NCI-H2171 treated with DMSO at 0.1 percent for 48 hours (cell line): ENCODE measurements around the gene HK2.
"Not testable (repeated sequence)": the region's sequence is repeated elsewhere in the genome, so short reads cannot be mapped to it uniquely, and the experiment has no call there.

Experiments
- DNase-seq: peaks from one replicate; lab custom pipeline; 2025; lab: John Stamatoyannopoulos, UW

The HK2 gene

DNA sequence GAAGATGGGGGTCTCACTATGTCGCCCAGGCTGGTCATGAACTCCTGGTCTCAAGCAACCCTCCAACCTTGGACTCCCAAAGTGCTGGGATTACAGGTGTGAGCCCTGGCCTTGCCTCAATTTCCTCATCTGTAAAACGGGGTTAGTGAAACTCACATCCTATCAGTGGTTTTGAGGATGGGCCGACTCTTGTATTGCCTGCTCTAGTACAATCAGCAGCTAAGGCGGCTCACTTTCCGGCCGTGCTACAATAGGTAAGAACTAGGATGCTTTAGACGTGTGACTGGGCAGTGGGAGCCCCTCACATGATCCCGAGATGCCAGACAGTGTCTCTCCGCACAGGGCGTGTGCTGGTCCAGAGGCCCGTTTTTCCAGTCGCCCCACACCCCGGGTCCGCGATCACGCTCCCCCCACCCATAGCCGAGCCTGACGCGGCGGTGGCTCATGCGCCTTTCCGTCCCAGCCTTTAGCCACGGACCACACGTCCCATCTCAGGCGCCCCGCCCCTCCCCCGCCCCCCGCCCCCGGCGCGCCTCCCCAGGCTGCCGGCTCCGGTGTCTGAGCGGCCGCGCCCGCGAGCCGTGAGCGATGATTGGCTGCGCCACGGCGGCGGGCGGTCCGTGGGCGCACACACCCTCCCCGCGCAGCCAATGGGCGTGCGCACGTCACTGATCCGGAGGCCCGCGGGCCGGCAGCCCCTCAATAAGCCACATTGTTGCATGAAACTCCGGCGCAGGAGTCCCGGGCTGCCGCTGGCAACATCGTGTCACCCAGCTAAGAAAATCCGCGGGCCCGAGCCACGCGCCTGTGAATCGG is at the start of gene HK2:
TSS of gene HK2 (plus strand) at position 710 of the 816 bp plus-strand sequence. CDS start 454 bp downstream, outside the sequence.
- DNase-seq, result peak; percentile 83

DNA sequence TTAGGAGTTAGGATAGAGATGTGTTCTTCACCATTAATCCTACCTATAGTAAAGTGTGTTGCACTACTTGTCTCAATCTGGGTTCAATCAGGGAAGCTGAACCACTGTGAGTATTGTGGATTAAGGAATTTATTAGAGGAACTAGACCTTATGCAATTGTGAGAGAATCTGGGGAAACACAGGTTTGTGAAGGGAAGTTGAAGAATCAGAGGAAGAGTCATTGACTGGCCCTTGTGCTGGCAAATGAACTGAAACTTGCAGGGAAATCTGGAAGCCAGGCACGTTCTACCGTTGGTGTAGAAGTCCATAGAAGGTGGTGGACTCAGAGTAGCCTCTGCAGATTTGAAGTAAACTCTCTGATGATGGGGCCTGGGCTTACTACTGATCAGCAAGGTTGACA is 44.7 kb upstream of the HK2 start:
- no peak for DNase-seq

DNA sequence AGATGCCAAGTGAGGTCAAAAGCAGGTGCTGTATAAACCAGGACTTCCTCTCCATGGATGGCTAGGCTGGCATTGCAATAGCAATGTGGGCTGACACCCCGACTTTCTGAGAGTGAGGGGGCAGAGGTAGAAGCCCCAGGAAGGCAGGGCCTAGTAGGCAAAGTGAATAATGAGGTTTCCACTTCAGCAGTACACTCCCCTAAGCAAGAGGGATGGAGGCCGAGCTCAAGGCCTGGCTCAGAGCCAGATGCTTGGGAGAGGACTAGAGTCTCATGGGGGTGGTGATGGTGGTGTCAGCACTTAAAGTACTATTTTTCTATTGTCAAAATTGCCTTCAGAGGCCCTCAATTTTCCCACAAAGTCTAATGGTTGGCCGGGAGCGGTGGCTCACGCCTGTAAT is 41.6 kb upstream of the HK2 start:
- DNase-seq, result no peak

- not testable (repeated sequence) for DNase-seq
These were observed 39.0 kb upstream of the HK2 start for GRCh38 chr2:74794878-74795277.

DNA sequence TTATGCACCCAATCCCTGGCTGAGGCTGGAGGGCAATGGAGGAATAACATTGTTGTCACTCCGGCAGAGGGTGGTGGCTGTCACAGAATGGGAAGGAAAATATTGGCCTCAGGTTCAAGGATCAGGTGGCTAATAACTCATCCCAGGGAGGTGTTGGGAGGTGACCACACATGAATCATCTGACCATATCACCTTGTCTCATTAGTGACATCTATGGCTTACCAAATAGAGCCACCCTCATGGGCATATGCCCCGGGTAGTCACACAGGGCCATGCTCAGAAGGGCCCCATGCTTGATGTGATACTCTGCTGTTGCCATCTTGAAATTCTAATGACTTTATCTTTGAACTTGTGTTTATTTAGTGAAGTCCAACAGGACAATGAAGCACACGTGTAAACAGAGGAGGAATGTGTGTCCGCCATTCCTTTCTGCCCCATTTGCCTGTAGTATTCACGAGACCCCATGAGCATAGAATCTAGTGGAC is 27.5 kb upstream of the HK2 start:
- no peak for DNase-seq

DNA sequence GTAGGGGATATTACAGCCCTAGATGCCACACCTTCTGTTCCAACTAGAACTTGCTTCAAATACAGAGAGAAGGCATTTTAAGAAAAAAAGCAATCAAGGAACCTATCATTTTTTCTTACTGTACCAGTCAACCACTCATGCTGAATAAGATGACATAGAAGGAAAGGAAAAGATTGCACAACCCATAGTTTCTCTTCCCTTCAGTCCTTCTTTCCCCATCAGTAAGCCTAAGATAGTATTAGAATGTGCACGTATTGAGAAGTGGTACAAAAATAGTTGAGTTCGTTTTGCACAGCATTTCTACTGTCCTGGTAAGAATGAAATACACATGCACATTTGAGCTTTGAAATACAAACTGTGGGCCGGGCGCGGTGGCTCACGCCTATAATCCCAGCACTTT is 27.0 kb upstream of the HK2 start:
- DNase-seq, result no peak

DNA sequence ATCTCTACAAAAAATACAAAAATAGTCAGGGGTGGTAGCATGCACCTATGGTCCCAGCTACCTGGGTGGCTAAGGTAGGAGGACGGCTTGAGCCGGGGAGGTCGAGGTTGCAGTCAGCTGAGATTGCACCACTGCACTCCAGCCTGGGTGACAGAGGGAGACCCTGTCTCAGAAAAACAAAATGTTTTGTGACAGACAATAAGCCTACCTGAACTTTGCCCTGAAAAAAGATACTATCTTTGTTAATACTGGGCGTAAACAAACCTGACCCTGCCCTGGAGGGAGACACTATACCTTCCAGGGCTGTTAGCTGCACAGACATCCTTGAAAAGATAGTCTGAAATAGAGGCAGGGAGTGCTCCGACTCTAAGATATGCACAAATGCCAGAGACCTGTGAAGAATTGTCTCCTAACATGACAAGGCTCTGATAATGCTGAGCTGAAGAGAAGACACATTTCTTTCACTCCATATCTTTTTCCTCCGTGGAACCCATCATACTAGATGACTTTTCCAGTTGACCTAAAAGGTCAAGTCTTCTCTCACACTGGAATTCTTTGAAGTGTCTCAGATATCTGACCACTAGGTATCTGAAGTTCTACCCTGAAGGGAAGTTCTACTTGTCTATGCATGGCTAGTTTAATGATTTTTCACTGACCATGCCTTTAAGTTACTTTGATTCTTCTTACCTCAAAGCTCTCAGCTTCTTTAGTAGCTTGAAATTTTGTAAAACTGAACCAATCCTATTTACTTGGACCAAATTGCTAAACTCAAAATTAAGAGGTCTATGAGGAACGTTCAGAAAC is 20.9 kb upstream of the HK2 start:
- no peak for DNase-seq

DNA sequence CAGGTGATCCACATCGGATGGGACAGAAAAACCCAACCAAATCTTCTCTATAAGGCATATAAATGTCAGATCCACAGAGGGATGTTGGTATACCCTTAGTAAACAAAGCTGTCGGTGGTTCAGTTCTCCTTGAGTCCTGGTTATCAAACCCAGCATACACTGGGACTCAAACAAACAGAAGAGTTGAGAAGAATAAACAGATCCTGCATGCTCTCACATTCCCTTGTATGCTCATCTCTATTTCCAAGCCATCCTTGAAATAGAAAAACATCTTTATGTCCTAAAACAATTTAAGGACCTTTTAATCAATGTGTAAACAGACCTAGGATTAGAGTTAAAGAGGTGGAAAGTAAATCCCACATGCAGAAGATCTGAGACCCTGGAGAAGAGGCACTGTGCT is 19.8 kb upstream of the HK2 start:
- DNase-seq, result no peak

GRCh38 chr2:74815941-74816340 is 18.0 kb upstream of the HK2 start:
- no peak for DNase-seq

DNA sequence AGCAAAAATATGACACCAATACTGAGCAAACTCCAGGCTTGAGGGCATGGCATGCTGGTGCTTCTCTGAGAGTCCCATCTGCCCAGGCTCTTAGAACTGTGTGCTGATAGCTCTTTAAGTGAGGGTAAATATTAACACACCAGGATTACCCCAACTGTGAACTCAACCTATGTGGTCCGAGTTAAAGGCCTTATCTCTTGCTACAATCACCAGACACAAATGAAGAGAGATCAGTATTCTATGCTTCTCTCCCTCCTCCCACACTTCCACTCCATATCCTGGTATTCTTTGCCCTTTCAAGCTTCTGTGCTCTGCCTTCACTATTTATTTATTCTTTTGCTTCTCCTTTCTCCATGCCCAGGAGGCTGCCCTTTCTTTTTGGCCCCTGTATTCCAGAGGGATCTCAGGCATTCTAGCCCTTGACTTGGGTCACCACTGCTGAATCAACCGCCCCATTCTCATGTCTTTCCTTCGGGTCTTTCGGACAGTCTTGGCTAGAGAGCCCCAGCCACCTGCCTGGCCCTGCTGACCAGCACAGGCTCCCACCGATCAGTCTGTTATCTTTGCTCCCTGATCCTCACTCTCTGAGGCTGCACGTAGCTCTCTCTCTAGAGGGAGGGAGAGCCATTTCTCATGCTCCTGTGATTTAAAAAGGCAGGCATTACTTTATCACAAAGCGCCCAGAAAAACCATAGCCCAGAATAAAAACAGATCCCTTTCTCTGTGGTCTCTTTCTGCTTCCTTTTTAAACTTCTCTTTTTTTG is 17.2 kb upstream of the HK2 start:
- DNase-seq, result no peak

GRCh38 chr2:74817304-74817675 is 16.6 kb upstream of the HK2 start:
- DNase-seq, result no peak

- DNase-seq, result no peak
These were observed 14.2 kb upstream of the HK2 start for GRCh38 chr2:74819702-74820101.

- DNase-seq, result no peak
These were observed 12.5 kb upstream of the HK2 start for GRCh38 chr2:74821177-74822126.

GRCh38 chr2:74822771-74823566 is 11.0 kb upstream of the HK2 start:
- no peak for DNase-seq

DNA sequence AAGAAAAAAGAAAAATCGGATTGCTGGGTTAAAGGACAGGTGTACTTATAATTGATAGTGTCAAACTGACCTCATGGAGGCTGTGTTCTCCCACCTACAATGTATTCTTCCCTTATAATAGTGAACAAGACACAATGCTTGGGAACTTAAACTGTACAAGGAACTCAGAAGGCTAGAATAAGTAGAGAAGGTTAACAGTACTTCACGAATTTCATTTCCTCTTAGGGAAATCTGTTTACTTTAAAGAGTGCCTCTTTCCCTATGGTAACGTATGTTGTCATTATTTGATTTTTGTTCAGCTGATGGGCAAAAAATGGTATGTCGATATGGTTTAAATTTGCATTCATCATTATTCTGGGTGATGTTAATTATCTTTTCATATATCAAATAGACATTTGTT is 9.2 kb upstream of the HK2 start:
- DNase-seq, result no peak

DNA sequence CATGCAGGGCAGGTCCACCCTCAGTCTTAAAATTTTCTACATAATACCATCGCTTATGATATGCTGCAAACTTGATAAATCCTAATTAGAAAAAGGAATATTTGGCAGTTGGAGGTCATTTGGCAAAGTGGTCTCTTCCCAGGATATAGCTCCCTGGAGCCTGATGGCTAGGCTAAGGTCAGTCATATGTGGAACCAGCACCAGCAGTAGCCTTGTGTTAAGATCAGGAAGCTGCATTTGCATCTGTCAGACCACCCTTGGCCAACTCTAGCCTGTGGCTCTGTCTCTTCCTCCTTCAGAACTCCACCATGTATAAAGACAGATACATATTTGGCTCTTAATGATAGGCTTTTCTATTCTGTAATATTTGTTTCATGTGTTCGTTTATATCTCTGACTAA is 5.4 kb upstream of the HK2 start:
- no peak for DNase-seq

GRCh38 chr2:74831693-74832530 is 2.0 kb upstream of the HK2 start:
- DNase-seq, result no peak

- not testable (repeated sequence) for DNase-seq
These were observed 386 bp downstream of the HK2 start for GRCh38 chr2:74834234-74834791.
